ENCODE results near the gene CEP162.

The CEP162 gene

DNA sequence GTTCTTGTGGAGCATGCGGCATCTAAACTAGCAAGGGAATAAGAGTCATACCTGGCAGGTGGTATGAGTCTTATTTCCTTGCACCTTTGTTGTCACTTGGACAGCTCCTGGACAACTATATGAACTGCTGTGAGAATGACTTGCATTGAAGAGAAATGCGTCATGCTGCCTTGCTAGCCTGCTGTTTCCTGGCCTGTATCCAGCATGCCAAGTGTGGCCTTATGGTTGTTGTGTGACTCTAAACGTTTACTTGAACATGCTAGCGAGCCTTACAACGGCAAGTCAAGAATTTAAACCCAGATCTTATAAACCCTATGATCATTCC lies 90.4 kb downstream of the CEP162 start:
- TF ChIP-seq, protein P1, sequence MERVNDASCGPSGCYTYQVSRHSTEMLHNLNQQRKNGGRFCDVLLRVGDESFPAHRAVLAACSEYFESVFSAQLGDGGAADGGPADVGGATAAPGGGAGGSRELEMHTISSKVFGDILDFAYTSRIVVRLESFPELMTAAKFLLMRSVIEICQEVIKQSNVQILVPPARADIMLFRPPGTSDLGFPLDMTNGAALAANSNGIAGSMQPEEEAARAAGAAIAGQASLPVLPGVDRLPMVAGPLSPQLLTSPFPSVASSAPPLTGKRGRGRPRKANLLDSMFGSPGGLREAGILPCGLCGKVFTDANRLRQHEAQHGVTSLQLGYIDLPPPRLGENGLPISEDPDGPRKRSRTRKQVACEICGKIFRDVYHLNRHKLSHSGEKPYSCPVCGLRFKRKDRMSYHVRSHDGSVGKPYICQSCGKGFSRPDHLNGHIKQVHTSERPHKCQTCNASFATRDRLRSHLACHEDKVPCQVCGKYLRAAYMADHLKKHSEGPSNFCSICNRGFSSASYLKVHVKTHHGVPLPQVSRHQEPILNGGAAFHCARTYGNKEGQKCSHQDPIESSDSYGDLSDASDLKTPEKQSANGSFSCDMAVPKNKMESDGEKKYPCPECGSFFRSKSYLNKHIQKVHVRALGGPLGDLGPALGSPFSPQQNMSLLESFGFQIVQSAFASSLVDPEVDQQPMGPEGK (CRISPR knock-in tag; IDR thresholded peaks at IDR 0.05; ENCODE audit: borderline replicate concordance), result no peak
- TF ChIP-seq BACH2 (CRISPR knock-in tag; IDR thresholded peaks at IDR 0.05; ENCODE audit: borderline replicate concordance), result no peak
- no peak for TF ChIP-seq ESRRG (CRISPR knock-in tag; IDR thresholded peaks at IDR 0.05)
- TF ChIP-seq RARB (CRISPR knock-in tag; IDR thresholded peaks at IDR 0.05), result no peak
- TF ChIP-seq, protein P2, sequence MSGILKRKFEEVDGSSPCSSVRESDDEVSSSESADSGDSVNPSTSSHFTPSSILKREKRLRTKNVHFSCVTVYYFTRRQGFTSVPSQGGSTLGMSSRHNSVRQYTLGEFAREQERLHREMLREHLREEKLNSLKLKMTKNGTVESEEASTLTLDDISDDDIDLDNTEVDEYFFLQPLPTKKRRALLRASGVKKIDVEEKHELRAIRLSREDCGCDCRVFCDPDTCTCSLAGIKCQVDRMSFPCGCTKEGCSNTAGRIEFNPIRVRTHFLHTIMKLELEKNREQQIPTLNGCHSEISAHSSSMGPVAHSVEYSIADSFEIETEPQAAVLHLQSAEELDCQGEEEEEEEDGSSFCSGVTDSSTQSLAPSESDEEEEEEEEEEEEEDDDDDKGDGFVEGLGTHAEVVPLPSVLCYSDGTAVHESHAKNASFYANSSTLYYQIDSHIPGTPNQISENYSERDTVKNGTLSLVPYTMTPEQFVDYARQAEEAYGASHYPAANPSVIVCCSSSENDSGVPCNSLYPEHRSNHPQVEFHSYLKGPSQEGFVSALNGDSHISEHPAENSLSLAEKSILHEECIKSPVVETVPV (CRISPR knock-in tag; IDR thresholded peaks at IDR 0.05), result no peak
- no peak for TF ChIP-seq PPARA (CRISPR knock-in tag; IDR thresholded peaks at IDR 0.05; ENCODE audit: borderline replicate concordance)
- TF ChIP-seq, protein P3, sequence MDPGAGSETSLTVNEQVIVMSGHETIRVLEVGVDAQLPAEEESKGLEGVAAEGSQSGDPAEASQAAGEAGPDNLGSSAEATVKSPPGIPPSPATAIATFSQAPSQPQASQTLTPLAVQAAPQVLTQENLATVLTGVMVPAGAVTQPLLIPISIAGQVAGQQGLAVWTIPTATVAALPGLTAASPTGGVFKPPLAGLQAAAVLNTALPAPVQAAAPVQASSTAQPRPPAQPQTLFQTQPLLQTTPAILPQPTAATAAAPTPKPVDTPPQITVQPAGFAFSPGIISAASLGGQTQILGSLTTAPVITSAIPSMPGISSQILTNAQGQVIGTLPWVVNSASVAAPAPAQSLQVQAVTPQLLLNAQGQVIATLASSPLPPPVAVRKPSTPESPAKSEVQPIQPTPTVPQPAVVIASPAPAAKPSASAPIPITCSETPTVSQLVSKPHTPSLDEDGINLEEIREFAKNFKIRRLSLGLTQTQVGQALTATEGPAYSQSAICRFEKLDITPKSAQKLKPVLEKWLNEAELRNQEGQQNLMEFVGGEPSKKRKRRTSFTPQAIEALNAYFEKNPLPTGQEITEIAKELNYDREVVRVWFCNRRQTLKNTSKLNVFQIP (CRISPR knock-in tag; IDR thresholded peaks at IDR 0.05; ENCODE audit: borderline replicate concordance, low read depth), result no peak
- TF ChIP-seq TCF4 (CRISPR knock-in tag; IDR thresholded peaks at IDR 0.05; ENCODE audit: borderline replicate concordance), result no peak
- TF ChIP-seq, protein P4, sequence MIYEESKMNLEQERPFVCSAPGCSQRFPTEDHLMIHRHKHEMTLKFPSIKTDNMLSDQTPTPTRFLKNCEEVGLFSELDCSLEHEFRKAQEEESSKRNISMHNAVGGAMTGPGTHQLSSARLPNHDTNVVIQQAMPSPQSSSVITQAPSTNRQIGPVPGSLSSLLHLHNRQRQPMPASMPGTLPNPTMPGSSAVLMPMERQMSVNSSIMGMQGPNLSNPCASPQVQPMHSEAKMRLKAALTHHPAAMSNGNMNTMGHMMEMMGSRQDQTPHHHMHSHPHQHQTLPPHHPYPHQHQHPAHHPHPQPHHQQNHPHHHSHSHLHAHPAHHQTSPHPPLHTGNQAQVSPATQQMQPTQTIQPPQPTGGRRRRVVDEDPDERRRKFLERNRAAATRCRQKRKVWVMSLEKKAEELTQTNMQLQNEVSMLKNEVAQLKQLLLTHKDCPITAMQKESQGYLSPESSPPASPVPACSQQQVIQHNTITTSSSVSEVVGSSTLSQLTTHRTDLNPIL (CRISPR knock-in tag; IDR thresholded peaks at IDR 0.05; ENCODE audit: low read depth), result no peak
- no peak for TF ChIP-seq ZNF565 (CRISPR knock-in tag; conservative IDR thresholded peaks at IDR 0.05; ENCODE audit: low read depth)
- TF ChIP-seq ZFP3 (CRISPR knock-in tag; IDR thresholded peaks at IDR 0.05), result no peak
- TF ChIP-seq ZC3H10 (CRISPR knock-in tag; IDR thresholded peaks at IDR 0.05), result no peak
- TF ChIP-seq CSDC2 (CRISPR knock-in tag; IDR thresholded peaks at IDR 0.05), result no peak
- no peak for ATAC-seq

DNA sequence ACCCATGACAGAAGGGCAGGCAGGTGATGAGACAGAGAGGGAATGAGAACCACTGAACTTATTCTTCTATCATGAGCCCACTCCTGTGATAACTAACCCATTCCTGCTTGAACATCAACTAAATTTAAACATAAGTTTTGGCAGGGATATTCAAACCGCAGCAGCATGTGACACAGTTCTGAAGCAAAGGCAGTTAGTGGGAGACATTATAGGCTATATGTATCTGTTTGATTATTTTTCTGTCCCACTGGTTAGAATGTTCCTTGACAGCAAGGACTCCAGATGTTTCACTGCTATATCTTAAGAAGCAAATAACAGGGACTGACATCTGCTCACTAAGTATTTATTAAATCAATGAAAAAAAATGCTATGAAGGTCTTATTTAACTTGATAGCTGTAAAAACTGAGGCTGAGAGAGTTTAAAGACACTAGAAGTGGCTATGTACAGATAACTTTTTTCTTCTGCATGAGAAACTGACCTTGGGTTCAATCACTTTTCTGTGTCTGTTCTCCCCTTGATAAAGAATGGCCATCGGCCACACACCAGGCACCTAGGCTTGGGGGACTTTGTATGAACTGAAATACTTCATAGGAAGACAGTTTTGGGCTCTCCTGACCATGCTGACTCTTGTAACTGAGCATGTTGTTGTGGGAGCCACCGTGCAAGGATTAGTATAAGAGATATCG lies 90.9 kb downstream of the CEP162 start:
- ATAC-seq, result no peak

More for the DNA sequence above, 90.9 kb downstream of the CEP162 start:
- no peak for TF ChIP-seq ZNF565 (CRISPR knock-in tag; conservative IDR thresholded peaks at IDR 0.05; ENCODE audit: low read depth)
- TF ChIP-seq RARB (CRISPR knock-in tag; IDR thresholded peaks at IDR 0.05), result no peak
- no peak for TF ChIP-seq ISL1 (CRISPR knock-in tag; IDR thresholded peaks at IDR 0.05)
- no peak for TF ChIP-seq TOX (CRISPR knock-in tag; IDR thresholded peaks at IDR 0.05; ENCODE audit: borderline replicate concordance)
- no peak for TF ChIP-seq ESRRG (CRISPR knock-in tag; IDR thresholded peaks at IDR 0.05)
- TF ChIP-seq, protein P5, sequence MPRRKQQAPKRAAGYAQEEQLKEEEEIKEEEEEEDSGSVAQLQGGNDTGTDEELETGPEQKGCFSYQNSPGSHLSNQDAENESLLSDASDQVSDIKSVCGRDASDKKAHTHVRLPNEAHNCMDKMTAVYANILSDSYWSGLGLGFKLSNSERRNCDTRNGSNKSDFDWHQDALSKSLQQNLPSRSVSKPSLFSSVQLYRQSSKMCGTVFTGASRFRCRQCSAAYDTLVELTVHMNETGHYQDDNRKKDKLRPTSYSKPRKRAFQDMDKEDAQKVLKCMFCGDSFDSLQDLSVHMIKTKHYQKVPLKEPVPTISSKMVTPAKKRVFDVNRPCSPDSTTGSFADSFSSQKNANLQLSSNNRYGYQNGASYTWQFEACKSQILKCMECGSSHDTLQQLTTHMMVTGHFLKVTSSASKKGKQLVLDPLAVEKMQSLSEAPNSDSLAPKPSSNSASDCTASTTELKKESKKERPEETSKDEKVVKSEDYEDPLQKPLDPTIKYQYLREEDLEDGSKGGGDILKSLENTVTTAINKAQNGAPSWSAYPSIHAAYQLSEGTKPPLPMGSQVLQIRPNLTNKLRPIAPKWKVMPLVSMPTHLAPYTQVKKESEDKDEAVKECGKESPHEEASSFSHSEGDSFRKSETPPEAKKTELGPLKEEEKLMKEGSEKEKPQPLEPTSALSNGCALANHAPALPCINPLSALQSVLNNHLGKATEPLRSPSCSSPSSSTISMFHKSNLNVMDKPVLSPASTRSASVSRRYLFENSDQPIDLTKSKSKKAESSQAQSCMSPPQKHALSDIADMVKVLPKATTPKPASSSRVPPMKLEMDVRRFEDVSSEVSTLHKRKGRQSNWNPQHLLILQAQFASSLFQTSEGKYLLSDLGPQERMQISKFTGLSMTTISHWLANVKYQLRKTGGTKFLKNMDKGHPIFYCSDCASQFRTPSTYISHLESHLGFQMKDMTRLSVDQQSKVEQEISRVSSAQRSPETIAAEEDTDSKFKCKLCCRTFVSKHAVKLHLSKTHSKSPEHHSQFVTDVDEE (CRISPR knock-in tag; IDR thresholded peaks at IDR 0.05), result no peak
- no peak for TF ChIP-seq ZC3H10 (CRISPR knock-in tag; IDR thresholded peaks at IDR 0.05)
- TF ChIP-seq, protein P1 (CRISPR knock-in tag; IDR thresholded peaks at IDR 0.05; ENCODE audit: borderline replicate concordance), result no peak
- TF ChIP-seq, protein P3 (CRISPR knock-in tag; IDR thresholded peaks at IDR 0.05; ENCODE audit: borderline replicate concordance, low read depth), result no peak
- no peak for TF ChIP-seq PPARA (CRISPR knock-in tag; IDR thresholded peaks at IDR 0.05; ENCODE audit: borderline replicate concordance)
- no peak for TF ChIP-seq GLIS3 (CRISPR knock-in tag; IDR thresholded peaks at IDR 0.05)
- TF ChIP-seq ZFP30 (CRISPR knock-in tag; IDR thresholded peaks at IDR 0.05), result no peak
- no peak for TF ChIP-seq OSR1 (CRISPR knock-in tag; IDR thresholded peaks at IDR 0.05)

All from SK-N-SH treated with all-trans-retinoic acid at 6 μM for 48 hours (cell line).